ENCODE results near the gene ZEB2.
"Not testable (repeated sequence)": the region's sequence is repeated elsewhere in the genome, so short reads cannot be mapped to it uniquely, and the experiment has no call there.

ZEB2 gene

GRCh38 chr2:144381716-144382115, 138.2 kb downstream of the ZEB2 start:
- no peak for DNase-seq (ENCODE audit: low spot score)

GRCh38 chr2:144379851-144380311, 140.0 kb downstream of the ZEB2 start:
- no peak for DNase-seq (ENCODE audit: low spot score)

- DNase-seq (ENCODE audit: low spot score): no peak
Measured at GRCh38 chr2:144378551-144378950, 141.4 kb downstream of the ZEB2 start.

GRCh38 chr2:144377914-144378313, 142.0 kb downstream of the ZEB2 start:
- no peak for DNase-seq (ENCODE audit: low spot score)

GRCh38 chr2:144376926-144377325, 143.0 kb downstream of the ZEB2 start:
- DNase-seq (ENCODE audit: low spot score): no peak

GRCh38 chr2:144376460-144376859, 143.5 kb downstream of the ZEB2 start:
- DNase-seq (ENCODE audit: low spot score): no peak

GRCh38 chr2:144374163-144374661, 145.7 kb downstream of the ZEB2 start:
- DNase-seq (ENCODE audit: low spot score): no peak

GRCh38 chr2:144372410-144373080, 147.4 kb downstream of the ZEB2 start:
- no peak for DNase-seq (ENCODE audit: low spot score)

GRCh38 chr2:144370937-144371584, 148.9 kb downstream of the ZEB2 start:
- DNase-seq (ENCODE audit: low spot score): no peak

GRCh38 chr2:144369416-144369815, 150.5 kb downstream of the ZEB2 start:
- no peak for DNase-seq (ENCODE audit: low spot score)

GRCh38 chr2:144366825-144367429, 153.0 kb downstream of the ZEB2 start:
- DNase-seq (ENCODE audit: low spot score): no peak

- DNase-seq (ENCODE audit: low spot score): no peak
Measured at GRCh38 chr2:144364944-144365738, 154.8 kb downstream of the ZEB2 start.

- DNase-seq (ENCODE audit: low spot score): not testable (repeated sequence)
Measured at GRCh38 chr2:144364247-144364646, 155.7 kb downstream of the ZEB2 start.

GRCh38 chr2:144362401-144362800, 157.5 kb downstream of the ZEB2 start:
- no peak for DNase-seq (ENCODE audit: low spot score)

- DNase-seq (ENCODE audit: low spot score): no peak
Measured at GRCh38 chr2:144361742-144362141, 158.2 kb downstream of the ZEB2 start.

GRCh38 chr2:144359684-144360083, 160.2 kb downstream of the ZEB2 start:
- DNase-seq (ENCODE audit: low spot score): no peak

GRCh38 chr2:144358979-144359541, 160.9 kb downstream of the ZEB2 start:
- DNase-seq (ENCODE audit: low spot score): no peak

GRCh38 chr2:144358374-144358964, 161.4 kb downstream of the ZEB2 start:
- DNase-seq (ENCODE audit: low spot score): no peak

GRCh38 chr2:144357623-144358373, 162.1 kb downstream of the ZEB2 start:
- DNase-seq (ENCODE audit: low spot score): no peak

GRCh38 chr2:144356402-144356801, 163.5 kb downstream of the ZEB2 start:
- no peak for DNase-seq (ENCODE audit: low spot score)

GRCh38 chr2:144354953-144355352, 165.0 kb downstream of the ZEB2 start:
- DNase-seq (ENCODE audit: low spot score): no peak
